Loucy (cell line): ENCODE data around the gene MRPL32.

ENCODE experiments used
- H2AFZ ChIP-seq: fragments of 200-600 bp; sonication (generic); 2 replicates; pipeline ENCODE4 v1.6.0; 2016; ENCODE audit warnings: antibody characterized with exemption, mild to moderate bottlenecking, low read length, moderate library complexity
- H3F3A ChIP-seq: fragments of 200-600 bp; 2 replicates; pipeline ENCODE4 v1.6.0; 2016; ENCODE audit warnings: antibody characterized with exemption, low read depth, mild to moderate bottlenecking
- H3K27me3 ChIP-seq: fragments of 200-600 bp; sonication (generic); 2 replicates; pipeline ENCODE4 v1.6.1; 2014; ENCODE audit warnings: low read length, mild to moderate bottlenecking; ENCODE audit not compliant: insufficient read depth, poor library complexity, severe bottlenecking
- H3K36me3 ChIP-seq: fragments of 200-600 bp; sonication (generic); 2 replicates; pipeline ENCODE4 v1.6.1; 2016; ENCODE audit warnings: low read length; ENCODE audit not compliant: insufficient read depth
- H3K4me1 ChIP-seq: fragments of 200-600 bp; sonication (generic); 2 replicates; pipeline ENCODE4 v1.5.1; 2014; ENCODE audit warnings: low read length, mild to moderate bottlenecking; ENCODE audit not compliant: insufficient read depth, poor library complexity, severe bottlenecking
- H3K4me2 ChIP-seq: fragments of 200-600 bp; sonication (generic); 2 replicates; pipeline ENCODE4 v1.6.0; 2014; ENCODE audit warnings: antibody characterized with exemption, low read length, low read depth, mild to moderate bottlenecking; ENCODE audit not compliant: poor library complexity, severe bottlenecking
- H3K4me3 ChIP-seq: fragments of 200-600 bp; sonication (generic); 2 replicates; pipeline ENCODE4 v1.5.1; 2014; ENCODE audit warnings: low read length, mild to moderate bottlenecking, mixed read lengths; ENCODE audit not compliant: poor library complexity, severe bottlenecking
- H3K79me2 ChIP-seq: fragments of 200-600 bp; sonication (generic); 2 replicates; pipeline ENCODE4 v1.6.1; 2014; ENCODE audit warnings: low read length; ENCODE audit not compliant: insufficient read depth
- H3K9ac ChIP-seq: fragments of 200-600 bp; sonication (generic); 2 replicates; pipeline ENCODE4 v1.6.0; 2014; ENCODE audit warnings: mild to moderate bottlenecking, low read depth, low read length, moderate library complexity; ENCODE audit not compliant: poor library complexity, severe bottlenecking
- H3K9me2 ChIP-seq: fragments of 200-600 bp; sonication (generic); replicated peaks from 2 replicates; pipeline ENCODE4 v1.6.1; 2016; ENCODE audit warnings: low read depth, low read length, mixed read lengths
- H3K9me3 ChIP-seq: fragments of 200-600 bp; sonication (generic); 2 replicates; pipeline ENCODE4 v1.6.1; 2014; ENCODE audit warnings: mild to moderate bottlenecking, antibody characterized with exemption, low read length, low read depth; ENCODE audit not compliant: insufficient read depth
- H4K20me1 ChIP-seq: fragments of 200-600 bp; sonication (generic); 2 replicates; pipeline ENCODE4 v1.6.0; 2014; ENCODE audit warnings: antibody characterized with exemption, low read length, mild to moderate bottlenecking; ENCODE audit not compliant: insufficient read depth, poor library complexity, severe bottlenecking
- EZH2phosphoT487 ChIP-seq: fragments of 200-600 bp; IDR thresholded peaks from 2 replicates; pipeline ENCODE4 v1.6.1; 2018; ENCODE audit warnings: antibody characterized with exemption, mild to moderate bottlenecking, moderate library complexity, borderline replicate concordance
- TF ChIP-seq, protein P1 (sequence below): fragments of 200-600 bp; sonication (generic); conservative IDR thresholded peaks from 2 replicates; pipeline ENCODE4 v1.5.1; 2014; ENCODE audit warnings: mild to moderate bottlenecking, antibody characterized with exemption, low read length

MRPL32 gene

GRCh38 chr7:42915356-42915755 is 16.8 kb upstream of the MRPL32 start:
- Histone ChIP-seq H3K79me2 (peaks cover 12% of the 10 kb centered on the region), H3K9ac (no peak overlapping the region), H3K4me3 (no peak overlapping the region), H3F3A (peaks cover 10% of the 10 kb centered on the region; the same call in 1 of the 2 replicates), H3K4me1 (peaks cover 56% of the 10 kb centered on the region), H4K20me1 (no peaks in the 10 kb centered on the region), H3K36me3 (peaks cover 39% of the 10 kb centered on the region), H3K27me3 (no peaks in the 10 kb centered on the region), H3K9me2 (no peaks in the 10 kb centered on the region), H2AFZ (no peak overlapping the region), H3K9me3 (no peaks in the 10 kb centered on the region), H3K4me2 (no peak overlapping the region)
- TF ChIP-seq EZH2phosphoT487: no peak
- TF ChIP-seq, protein P1, sequence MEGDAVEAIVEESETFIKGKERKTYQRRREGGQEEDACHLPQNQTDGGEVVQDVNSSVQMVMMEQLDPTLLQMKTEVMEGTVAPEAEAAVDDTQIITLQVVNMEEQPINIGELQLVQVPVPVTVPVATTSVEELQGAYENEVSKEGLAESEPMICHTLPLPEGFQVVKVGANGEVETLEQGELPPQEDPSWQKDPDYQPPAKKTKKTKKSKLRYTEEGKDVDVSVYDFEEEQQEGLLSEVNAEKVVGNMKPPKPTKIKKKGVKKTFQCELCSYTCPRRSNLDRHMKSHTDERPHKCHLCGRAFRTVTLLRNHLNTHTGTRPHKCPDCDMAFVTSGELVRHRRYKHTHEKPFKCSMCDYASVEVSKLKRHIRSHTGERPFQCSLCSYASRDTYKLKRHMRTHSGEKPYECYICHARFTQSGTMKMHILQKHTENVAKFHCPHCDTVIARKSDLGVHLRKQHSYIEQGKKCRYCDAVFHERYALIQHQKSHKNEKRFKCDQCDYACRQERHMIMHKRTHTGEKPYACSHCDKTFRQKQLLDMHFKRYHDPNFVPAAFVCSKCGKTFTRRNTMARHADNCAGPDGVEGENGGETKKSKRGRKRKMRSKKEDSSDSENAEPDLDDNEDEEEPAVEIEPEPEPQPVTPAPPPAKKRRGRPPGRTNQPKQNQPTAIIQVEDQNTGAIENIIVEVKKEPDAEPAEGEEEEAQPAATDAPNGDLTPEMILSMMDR: no peak

- Histone ChIP-seq H3K9me2 (no peaks in the 10 kb centered on the region), H3K79me2 (peaks cover 41% of the 10 kb centered on the region), H3K36me3 (peaks cover 82% of the 10 kb centered on the region), H3K4me1 (peaks cover 31% of the 10 kb centered on the region), H3K9me3 (no peaks in the 10 kb centered on the region), H3F3A (no peaks in the 10 kb centered on the region), H4K20me1 (peaks cover 36% of the 10 kb centered on the region), H3K27me3 (no peaks in the 10 kb centered on the region), H3K4me2 (peak overlapping the region; percentile 21), H3K9ac (no peak overlapping the region), H2AFZ (no peak overlapping the region), H3K4me3 (no peak overlapping the region)
- no peak for TF ChIP-seq EZH2phosphoT487
- TF ChIP-seq, protein P1: no peak
Observed at GRCh38 chr7:42922017-42922753, 10.0 kb upstream of the MRPL32 start.

GRCh38 chr7:42924223-42924838 is 7.8 kb upstream of the MRPL32 start:
- Histone ChIP-seq H4K20me1 (peaks cover 56% of the 10 kb centered on the region), H3K27me3 (no peaks in the 10 kb centered on the region), H3K9me2 (no peaks in the 10 kb centered on the region), H2AFZ (no peak overlapping the region), H3K4me1 (peaks cover 51% of the 10 kb centered on the region), H3K9ac (peak overlapping the region; percentile 35), H3K4me3 (no peak overlapping the region), H3K36me3 (peaks cover 74% of the 10 kb centered on the region), H3F3A (no peaks in the 10 kb centered on the region), H3K9me3 (no peaks in the 10 kb centered on the region), H3K79me2 (peaks cover 63% of the 10 kb centered on the region), H3K4me2 (peak overlapping the region; percentile 100)
- TF ChIP-seq EZH2phosphoT487: no peak
- TF ChIP-seq, protein P1: no peak
